Epithelial cell of esophagus (primary cell): Measurements from ENCODE around the gene ABHD16B.
"Not testable (repeated sequence)": the region's sequence is repeated elsewhere in the genome, so short reads cannot be mapped to it uniquely, and the experiment has no call there.

Experiments used
- DNase-seq: peaks from one replicate; pipeline ENCODE4 v3.0.0; 2010; ENCODE audit warnings: low read depth
- H3K4me3 ChIP-seq: 2 replicates; pipeline ENCODE4 v1.5.1; 2011; ENCODE audit warnings: mild to moderate bottlenecking, low read length, control low read depth
- TF ChIP-seq, protein P1 (sequence below): IDR thresholded peaks from 2 replicates; pipeline ENCODE4 v1.5.1; 2011; ENCODE audit warnings: low read depth, mild to moderate bottlenecking, low read length, control low read depth, inconsistent platforms; ENCODE audit not compliant: insufficient read depth; ENCODE audit errors: missing control alignments

The ABHD16B gene

GRCh38 chr20:63861981-63862901 lies 943 bp downstream of the ABHD16B start:
- TF ChIP-seq, protein P1, sequence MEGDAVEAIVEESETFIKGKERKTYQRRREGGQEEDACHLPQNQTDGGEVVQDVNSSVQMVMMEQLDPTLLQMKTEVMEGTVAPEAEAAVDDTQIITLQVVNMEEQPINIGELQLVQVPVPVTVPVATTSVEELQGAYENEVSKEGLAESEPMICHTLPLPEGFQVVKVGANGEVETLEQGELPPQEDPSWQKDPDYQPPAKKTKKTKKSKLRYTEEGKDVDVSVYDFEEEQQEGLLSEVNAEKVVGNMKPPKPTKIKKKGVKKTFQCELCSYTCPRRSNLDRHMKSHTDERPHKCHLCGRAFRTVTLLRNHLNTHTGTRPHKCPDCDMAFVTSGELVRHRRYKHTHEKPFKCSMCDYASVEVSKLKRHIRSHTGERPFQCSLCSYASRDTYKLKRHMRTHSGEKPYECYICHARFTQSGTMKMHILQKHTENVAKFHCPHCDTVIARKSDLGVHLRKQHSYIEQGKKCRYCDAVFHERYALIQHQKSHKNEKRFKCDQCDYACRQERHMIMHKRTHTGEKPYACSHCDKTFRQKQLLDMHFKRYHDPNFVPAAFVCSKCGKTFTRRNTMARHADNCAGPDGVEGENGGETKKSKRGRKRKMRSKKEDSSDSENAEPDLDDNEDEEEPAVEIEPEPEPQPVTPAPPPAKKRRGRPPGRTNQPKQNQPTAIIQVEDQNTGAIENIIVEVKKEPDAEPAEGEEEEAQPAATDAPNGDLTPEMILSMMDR, result no peak
- DNase-seq, result no peak
- no peak overlapping the region for H3K4me3 ChIP-seq

GRCh38 chr20:63863021-63863797 lies 1.9 kb downstream of the ABHD16B start:
- peak overlapping the region; percentile 79 for H3K4me3 ChIP-seq
- TF ChIP-seq, protein P1, result no peak

GRCh38 chr20:63863798-63864544 lies 2.7 kb downstream of the ABHD16B start:
- peak; percentile 78 for DNase-seq
- TF ChIP-seq, protein P1, result peak; percentile 36
- H3K4me3 ChIP-seq, result peak overlapping the region; percentile 79

More at GRCh38 chr20:63863021-63863797, 1.9 kb downstream of the ABHD16B start:
- DNase-seq, result no peak

DNA sequence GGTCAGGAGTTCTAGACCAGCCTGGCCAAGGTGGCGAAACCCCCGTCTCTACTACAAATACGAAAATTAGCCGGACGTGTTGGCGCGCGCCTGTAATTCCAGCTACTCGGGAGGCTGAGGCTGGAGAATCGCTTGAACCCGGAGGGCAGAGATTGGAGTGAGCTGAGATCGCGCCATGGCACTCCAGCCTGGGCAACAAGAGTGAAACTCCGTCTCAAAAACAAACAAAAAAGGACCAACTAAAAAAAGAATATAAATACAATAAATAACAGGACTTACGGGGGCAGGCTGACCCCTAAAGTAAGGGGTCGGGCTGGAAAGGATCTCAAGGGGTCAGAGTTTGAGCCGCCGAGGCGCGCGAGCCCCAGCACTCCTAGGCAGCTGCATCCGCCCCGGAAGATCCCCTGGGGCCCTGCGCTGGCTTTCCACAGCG lies 3.3 kb downstream of the ABHD16B start:
- no peak for DNase-seq
- TF ChIP-seq, protein P1, result no peak
- peak overlapping the region; percentile 79 for H3K4me3 ChIP-seq

DNA sequence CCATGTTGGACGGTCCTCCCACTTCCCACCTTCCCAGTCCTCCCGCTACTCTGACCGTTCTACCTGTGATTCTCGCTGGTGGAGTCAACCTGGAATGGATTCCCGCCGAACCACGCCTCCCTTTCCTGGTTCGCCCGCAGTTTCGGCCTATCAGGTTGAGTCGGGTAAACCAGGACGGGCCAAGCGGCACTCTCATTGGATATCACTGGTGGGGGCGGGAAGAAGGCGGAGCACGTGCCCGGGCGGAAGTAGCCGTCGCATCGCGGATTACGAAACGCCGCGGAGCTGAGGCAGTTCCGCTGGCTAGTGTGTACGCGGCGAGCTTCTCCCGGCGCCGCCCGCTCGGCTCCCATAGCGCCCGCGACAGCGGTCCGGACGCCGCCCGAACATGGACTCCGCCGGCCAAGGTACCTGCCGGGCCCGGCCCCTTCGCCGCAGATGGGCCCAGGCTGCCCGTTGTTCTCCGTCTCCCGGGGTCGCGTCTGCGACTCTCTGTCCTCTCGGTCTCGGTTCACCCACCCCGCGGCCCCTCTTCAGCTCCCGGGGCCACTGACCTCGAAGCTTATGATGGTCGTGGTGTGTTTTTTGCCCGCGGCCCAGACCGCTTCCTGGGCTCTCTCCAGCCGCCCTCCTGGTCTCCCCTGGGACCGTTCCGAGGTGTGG lies 3.8 kb downstream of the ABHD16B start, which contains the start of gene TPD52L2:
TSS of gene TPD52L2 (plus strand) at position 293 of the 663 bp plus-strand sequence. CDS start at position 389, 96 bp downstream.
- H3K4me3 ChIP-seq, result peak within 1 kb of the TSS; percentile 79
- TF ChIP-seq, protein P1, result no peak

GRCh38 chr20:63867042-63867441 lies 5.7 kb downstream of the ABHD16B start:
- DNase-seq, H3K4me3 ChIP-seq: not testable (repeated sequence)

More for the DNA sequence above, 3.8 kb downstream of the ABHD16B start, which contains the start of gene TPD52L2:
- DNase-seq, result peak; percentile 100
